PFSK-1 (cell line): ENCODE data around the gene ADAM21.

Source experiments
- FOXP2 ChIP-seq: optimal IDR thresholded peaks from 2 replicates; pipeline ENCODE3; 2011; ENCODE audit warnings: borderline replicate concordance, control low read depth, inconsistent platforms; ENCODE audit not compliant: insufficient read depth; ENCODE audit errors: extremely low read length, extremely low read depth
- POLR2AphosphoS5 ChIP-seq: IDR thresholded peaks from 2 replicates; pipeline ENCODE4 v1.6.1; 2012; ENCODE audit warnings: low read depth, mild to moderate bottlenecking, control low read depth, low read length, moderate library complexity
- REST ChIP-seq, 2 experiments: IDR thresholded peaks; 2 replicates each; pipeline versions ENCODE4 v1.6.1 to v1.8.0; 2011 to 2012; ENCODE audit warnings: low read depth in 2 of 2, low read length in 2 of 2, control low read depth in 1 of 2, inconsistent platforms in 1 of 2, mild to moderate bottlenecking in 1 of 2, moderate library complexity in 1 of 2; ENCODE audit not compliant: insufficient read depth in 1 of 2
- SIN3A ChIP-seq: IDR thresholded peaks from 2 replicates; pipeline ENCODE4 v1.6.1; 2012; ENCODE audit warnings: mild to moderate bottlenecking, low read length, moderate library complexity, borderline replicate concordance; ENCODE audit not compliant: insufficient read depth
- TAF1 ChIP-seq: IDR thresholded peaks from 2 replicates; pipeline ENCODE4 v1.6.1; 2012; ENCODE audit warnings: low read length, control low read depth, borderline replicate concordance; ENCODE audit not compliant: insufficient read depth

- TF ChIP-seq TAF1 (no peak), SIN3A (no peak), FOXP2 (no peak), POLR2AphosphoS5 (no peak), REST (IDR thresholded peaks at IDR 0.05; ENCODE audit: insufficient read depth in 1 of 2, low read depth in 2 of 2, low read length in 2 of 2) (no peak)
Measured at GRCh38 chr14:70454731-70455130, 2.8 kb downstream of the ADAM21 start.
